ENCODE results near the gene P2RY8.
"Not testable (repeated sequence)": the region's sequence is repeated elsewhere in the genome, so short reads cannot be mapped to it uniquely, and the experiment has no call there.

P2RY8 gene

DNA sequence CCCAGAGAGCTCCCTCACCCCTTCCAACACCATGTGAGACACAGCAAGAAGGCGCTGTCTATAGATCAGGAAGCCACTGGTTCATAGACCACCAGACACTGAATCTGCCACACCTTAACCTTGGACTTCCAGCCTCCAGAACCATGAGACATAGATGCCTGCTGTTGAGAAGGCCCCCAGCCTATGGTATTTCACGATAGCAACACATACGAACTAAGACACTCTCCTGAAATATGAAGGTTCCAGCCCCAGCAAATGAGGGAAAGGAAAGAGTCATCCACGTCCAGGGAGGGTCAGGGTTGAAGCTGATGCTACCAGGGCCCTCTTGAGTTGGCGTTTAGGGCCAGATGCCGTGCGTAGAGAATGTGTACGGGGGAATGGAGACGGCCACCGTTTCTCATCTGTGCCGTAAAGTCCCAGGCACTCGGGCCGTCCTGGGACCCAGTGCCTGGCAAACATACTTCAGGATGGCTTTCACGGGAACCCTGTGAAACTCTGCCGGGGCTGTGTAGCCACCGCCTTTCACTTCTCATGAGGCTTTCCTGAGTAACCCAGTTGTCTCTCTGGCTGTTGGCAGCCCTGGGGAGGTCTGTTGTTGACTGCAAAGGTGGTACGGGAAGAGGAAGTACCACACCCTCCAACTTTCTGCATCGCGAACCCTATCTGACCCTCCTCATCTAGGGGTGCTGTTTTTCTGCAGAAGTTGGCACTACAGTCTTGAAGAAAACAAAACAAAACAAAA lies 17.7 kb upstream of the P2RY8 start:
- TF ChIP-seq, protein P1, sequence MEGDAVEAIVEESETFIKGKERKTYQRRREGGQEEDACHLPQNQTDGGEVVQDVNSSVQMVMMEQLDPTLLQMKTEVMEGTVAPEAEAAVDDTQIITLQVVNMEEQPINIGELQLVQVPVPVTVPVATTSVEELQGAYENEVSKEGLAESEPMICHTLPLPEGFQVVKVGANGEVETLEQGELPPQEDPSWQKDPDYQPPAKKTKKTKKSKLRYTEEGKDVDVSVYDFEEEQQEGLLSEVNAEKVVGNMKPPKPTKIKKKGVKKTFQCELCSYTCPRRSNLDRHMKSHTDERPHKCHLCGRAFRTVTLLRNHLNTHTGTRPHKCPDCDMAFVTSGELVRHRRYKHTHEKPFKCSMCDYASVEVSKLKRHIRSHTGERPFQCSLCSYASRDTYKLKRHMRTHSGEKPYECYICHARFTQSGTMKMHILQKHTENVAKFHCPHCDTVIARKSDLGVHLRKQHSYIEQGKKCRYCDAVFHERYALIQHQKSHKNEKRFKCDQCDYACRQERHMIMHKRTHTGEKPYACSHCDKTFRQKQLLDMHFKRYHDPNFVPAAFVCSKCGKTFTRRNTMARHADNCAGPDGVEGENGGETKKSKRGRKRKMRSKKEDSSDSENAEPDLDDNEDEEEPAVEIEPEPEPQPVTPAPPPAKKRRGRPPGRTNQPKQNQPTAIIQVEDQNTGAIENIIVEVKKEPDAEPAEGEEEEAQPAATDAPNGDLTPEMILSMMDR (conservative IDR thresholded peaks at IDR 0.05; ENCODE audit: low read depth, low read length): no peak
- DNase-seq (ENCODE audit: low read depth): no peak
- no peak overlapping the region for H3K4me3 ChIP-seq (ENCODE audit: low read length)

- DNase-seq (ENCODE audit: low read depth): no peak
- TF ChIP-seq, protein P1 (conservative IDR thresholded peaks at IDR 0.05; ENCODE audit: low read depth, low read length): no peak
- no peak overlapping the region for H3K4me3 ChIP-seq (ENCODE audit: low read length)
These were observed 15.1 kb upstream of the P2RY8 start for GRCh38 chrX:1551959-1552546.

GRCh38 chrX:1546691-1547251 lies 9.8 kb upstream of the P2RY8 start:
- TF ChIP-seq, protein P1 (conservative IDR thresholded peaks at IDR 0.05; ENCODE audit: low read depth, low read length): no peak
- no peak for DNase-seq (ENCODE audit: low read depth)
- no peak overlapping the region for H3K4me3 ChIP-seq (ENCODE audit: low read length)

DNA sequence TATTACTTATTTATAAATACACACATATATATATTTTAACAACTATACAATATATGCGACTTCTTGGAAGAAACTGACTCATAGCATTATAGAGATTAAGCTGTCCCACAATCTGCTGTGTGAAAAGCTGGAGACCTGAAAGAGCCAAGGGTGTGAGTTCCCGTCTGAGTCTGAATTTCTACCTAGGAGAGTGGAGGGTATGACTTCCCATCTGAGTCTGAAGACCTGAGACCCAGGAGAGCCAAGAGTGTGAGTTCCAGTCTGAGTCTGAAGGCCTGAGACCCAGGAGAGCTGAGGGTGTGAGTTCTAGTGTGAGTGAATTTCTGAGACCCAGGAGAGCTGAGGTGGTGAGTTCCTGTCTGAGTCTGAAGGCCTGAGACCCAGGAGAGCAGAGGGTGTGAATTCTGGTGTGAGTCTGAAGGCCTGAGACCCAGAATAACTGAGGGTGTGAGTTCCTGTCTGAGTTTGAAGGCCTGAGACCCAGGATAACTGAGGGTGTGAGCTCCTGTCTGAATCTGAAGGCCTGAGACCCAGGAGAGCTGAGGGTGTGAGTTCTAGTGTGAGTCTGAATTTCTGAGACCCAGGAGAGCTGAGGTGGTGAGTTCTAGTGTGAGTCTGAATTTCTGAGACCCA lies 8.9 kb upstream of the P2RY8 start:
- TF ChIP-seq, protein P1 (conservative IDR thresholded peaks at IDR 0.05; ENCODE audit: low read depth, low read length): no peak
- no peak for DNase-seq (ENCODE audit: low read depth)

DNA sequence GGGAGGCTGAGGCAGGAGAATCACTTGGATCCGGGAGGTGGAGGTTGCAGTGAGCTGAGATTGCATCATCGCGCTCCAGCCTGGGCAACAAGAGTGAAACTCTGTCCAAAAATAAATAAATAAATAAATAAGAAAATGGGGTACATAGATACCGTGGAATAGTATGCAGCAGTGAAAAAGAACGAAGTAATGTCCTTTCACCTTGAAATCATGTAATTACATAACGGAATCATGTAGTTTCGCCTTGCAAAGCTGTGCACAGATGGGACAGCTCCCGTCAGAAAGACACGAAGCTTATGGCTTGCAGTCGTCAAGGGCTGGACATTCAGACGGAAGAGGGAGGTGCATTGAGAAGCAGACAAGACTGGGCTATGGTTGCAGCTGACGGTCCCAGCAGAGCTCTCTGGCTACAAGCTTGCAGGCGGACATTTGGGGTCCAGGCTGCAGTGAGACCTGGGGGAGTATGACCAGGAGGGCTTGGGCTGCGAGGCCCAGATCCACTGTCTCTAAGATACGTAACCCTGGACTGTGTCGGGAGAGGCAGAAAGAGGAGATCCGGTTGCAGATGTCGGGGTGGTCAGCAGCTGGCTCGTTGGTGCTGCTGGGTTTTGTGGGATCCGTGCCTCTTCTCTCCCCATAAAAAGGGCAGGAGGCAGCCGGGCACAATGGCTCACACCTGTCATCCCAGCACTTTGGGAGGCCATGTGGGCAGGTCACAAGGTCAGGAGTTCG lies 6.2 kb upstream of the P2RY8 start:
- DNase-seq (ENCODE audit: low read depth): no peak
- TF ChIP-seq, protein P1 (conservative IDR thresholded peaks at IDR 0.05; ENCODE audit: low read depth, low read length): no peak
- no peak overlapping the region for H3K4me3 ChIP-seq (ENCODE audit: low read length)

More for the DNA sequence above, 8.9 kb upstream of the P2RY8 start:
- no peak overlapping the region for H3K4me3 ChIP-seq (ENCODE audit: low read length)

DNA sequence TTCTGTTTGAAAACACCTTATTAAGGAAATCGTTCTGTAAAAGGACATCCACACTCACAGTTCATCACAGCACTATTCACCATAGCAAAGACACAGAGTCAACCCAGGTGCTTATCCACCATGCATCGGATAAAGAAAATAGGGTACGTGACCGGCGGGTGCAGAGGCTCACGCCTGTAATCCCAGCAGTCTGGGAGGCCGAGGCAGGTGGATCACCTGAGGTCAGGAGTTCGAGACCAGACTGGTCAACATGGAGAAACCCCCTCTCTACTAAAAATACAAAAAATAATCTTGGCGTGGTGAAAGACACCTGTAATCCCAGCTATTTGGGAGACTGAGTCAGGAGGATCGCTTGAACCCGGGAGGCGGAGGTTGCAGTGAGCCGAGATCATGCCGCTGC lies 2.2 kb upstream of the P2RY8 start:
- H3K4me3 ChIP-seq (ENCODE audit: low read length); DNase-seq (ENCODE audit: low read depth): not testable (repeated sequence)

DNA sequence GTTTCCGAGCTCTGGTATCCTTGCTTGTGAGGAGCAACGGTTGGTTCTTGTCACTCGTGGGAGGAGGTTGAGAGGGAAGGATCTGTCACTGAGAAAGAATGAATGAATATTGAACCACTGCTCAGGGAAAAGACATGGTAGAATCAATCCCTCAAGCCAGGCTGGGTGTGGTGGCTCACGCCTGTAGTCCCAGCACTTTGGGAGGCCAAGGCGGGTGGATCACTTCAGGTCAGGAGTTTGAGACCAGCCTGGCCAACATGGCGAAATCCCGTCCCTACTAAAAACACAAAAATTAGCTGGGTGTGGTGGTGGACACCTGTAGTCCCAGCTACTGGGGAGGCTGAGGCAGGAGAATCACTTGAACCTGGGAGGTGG lies 718 bp upstream of the P2RY8 start:
- H3K4me3 ChIP-seq (ENCODE audit: low read length); DNase-seq (ENCODE audit: low read depth): not testable (repeated sequence)

Data from retinal pigment epithelial cell (primary cell).